Measurements from ENCODE around the gene FOLR1.
A peak's percentile ranks its signal among the peaks of the same experiment; 100 is the strongest.

Gene FOLR1

GRCh38 chr11:72224564-72225410 is 32.8 kb downstream of the FOLR1 start, which contains the start of gene INPPL1:
INPPL1 (plus strand) TSS chr11:72224767; CDS start chr11:72224985, 218 bp downstream.
- peak; percentile 57 for DNase-seq

GRCh38 chr11:72225411-72225951 is 33.5 kb downstream of the FOLR1 start:
- DNase-seq, result peak; percentile 57

GRCh38 chr11:72226701-72227100 is 34.8 kb downstream of the FOLR1 start:
- DNase-seq, result peak; percentile 20

- DNase-seq, result peak; percentile 17
Observed at GRCh38 chr11:72227316-72228228, 35.6 kb downstream of the FOLR1 start.

GRCh38 chr11:72228229-72228843 is 36.4 kb downstream of the FOLR1 start:
- peak; percentile 16 for DNase-seq

- DNase-seq, result peak; percentile 14
Observed at GRCh38 chr11:72228844-72229231, 36.9 kb downstream of the FOLR1 start.

- DNase-seq, result peak; percentile 16
Observed at GRCh38 chr11:72229336-72229924, 37.5 kb downstream of the FOLR1 start.

- peak; percentile 17 for DNase-seq
Observed at GRCh38 chr11:72229925-72230763, 38.2 kb downstream of the FOLR1 start.

GRCh38 chr11:72230764-72231365 is 38.9 kb downstream of the FOLR1 start:
- DNase-seq, result peak; percentile 5

- peak; percentile 4 for DNase-seq
Observed at GRCh38 chr11:72231396-72232259, 39.7 kb downstream of the FOLR1 start.

GRCh38 chr11:72232260-72233055 is 40.5 kb downstream of the FOLR1 start:
- DNase-seq, result peak; percentile 18

GRCh38 chr11:72233056-72233772 is 41.3 kb downstream of the FOLR1 start:
- peak; percentile 15 for DNase-seq

- DNase-seq, result peak; percentile 19
Observed at GRCh38 chr11:72233773-72234513, 42.0 kb downstream of the FOLR1 start.

- no peak for DNase-seq
Observed at GRCh38 chr11:72234514-72234830, 42.5 kb downstream of the FOLR1 start.

- DNase-seq, result no peak
Observed at GRCh38 chr11:72234920-72235319, 43.0 kb downstream of the FOLR1 start.

GRCh38 chr11:72235351-72236057 is 43.6 kb downstream of the FOLR1 start:
- DNase-seq, result peak; percentile 20

- DNase-seq, result no peak
Observed at GRCh38 chr11:72236083-72236697, 44.2 kb downstream of the FOLR1 start.

Measured in stimulated activated CD8-positive, alpha-beta memory T cell treated with anti-CD3 and anti-CD28 coated beads, Interleukin-4, amount 100 ng/mL, for 48 hours (primary cell).